Measurements from ENCODE around the gene CLC.
"Not testable (repeated sequence)": the region's sequence is repeated elsewhere in the genome, so short reads cannot be mapped to it uniquely, and the experiment has no call there.

Gene CLC

DNA sequence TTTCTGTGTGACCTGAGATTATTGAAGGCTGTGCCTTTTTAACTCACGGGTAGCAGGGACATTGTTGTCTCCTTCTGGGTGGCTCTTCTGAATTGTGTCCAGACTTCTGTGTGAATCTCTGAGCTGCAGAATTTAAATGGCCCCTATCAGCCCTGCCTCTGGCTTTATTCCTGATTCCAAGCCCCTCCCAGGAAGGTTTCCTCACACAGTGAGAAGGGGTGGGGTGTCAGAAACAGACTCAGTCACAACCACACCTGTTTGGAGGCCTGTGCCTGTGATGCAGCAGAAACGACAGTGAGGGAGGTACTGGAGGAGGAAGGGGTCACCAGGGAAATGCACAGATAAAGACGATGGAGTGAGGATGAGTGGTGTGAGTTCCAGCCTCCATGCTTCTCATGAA lies at the start of gene CLC:
Gene CLC (minus strand): TSS at position 139 of the 400 bp plus-strand sequence. CDS start 77 bp downstream, at position 62.
- in situ Hi-C loops (cut with HindIII; ENCODE audit: low sequenced_read_pairs), result no loop called here
- no peak for DNase-seq (ENCODE audit: low read depth)
- TF ChIP-seq, protein P1, sequence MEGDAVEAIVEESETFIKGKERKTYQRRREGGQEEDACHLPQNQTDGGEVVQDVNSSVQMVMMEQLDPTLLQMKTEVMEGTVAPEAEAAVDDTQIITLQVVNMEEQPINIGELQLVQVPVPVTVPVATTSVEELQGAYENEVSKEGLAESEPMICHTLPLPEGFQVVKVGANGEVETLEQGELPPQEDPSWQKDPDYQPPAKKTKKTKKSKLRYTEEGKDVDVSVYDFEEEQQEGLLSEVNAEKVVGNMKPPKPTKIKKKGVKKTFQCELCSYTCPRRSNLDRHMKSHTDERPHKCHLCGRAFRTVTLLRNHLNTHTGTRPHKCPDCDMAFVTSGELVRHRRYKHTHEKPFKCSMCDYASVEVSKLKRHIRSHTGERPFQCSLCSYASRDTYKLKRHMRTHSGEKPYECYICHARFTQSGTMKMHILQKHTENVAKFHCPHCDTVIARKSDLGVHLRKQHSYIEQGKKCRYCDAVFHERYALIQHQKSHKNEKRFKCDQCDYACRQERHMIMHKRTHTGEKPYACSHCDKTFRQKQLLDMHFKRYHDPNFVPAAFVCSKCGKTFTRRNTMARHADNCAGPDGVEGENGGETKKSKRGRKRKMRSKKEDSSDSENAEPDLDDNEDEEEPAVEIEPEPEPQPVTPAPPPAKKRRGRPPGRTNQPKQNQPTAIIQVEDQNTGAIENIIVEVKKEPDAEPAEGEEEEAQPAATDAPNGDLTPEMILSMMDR (IDR thresholded peaks at IDR 0.05; ENCODE audit: low read depth, low read length, missing control alignments), result no peak
- H3K4me3 ChIP-seq (ENCODE audit: low read depth, low read length), result no peak within 1 kb of the TSS

DNA sequence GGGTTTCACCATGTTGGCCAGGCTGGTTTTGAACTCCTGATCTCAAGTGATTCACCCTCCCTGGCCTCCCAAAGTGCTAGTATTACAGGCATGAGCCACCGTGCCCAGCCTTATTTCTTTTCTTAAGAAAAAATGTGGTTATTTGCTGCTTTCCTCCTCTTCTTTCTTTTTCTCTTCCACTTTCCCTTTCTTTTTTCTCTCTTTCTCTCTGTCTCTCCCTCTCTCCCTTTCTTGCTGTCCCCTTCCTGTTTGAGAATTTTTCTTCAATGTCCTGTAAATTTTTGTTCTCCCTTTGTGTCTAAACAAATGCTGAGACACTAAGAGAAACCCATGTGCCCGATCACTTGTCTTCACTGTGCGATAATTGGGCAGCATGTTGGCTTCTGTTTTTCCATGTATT lies 43.1 kb upstream of the CLC start:
- H3K4me3 ChIP-seq (ENCODE audit: low read depth, low read length), result no peak overlapping the region
- in situ Hi-C loops (cut with HindIII; ENCODE audit: low sequenced_read_pairs), result loop anchor here (5.0 kb wide), 1 partner anchor 61 kb away; no protein-coding TSS in a partner anchor
- TF ChIP-seq, protein P1 (IDR thresholded peaks at IDR 0.05; ENCODE audit: low read depth, low read length, missing control alignments), result no peak
- no peak for DNase-seq (ENCODE audit: low read depth)

DNA sequence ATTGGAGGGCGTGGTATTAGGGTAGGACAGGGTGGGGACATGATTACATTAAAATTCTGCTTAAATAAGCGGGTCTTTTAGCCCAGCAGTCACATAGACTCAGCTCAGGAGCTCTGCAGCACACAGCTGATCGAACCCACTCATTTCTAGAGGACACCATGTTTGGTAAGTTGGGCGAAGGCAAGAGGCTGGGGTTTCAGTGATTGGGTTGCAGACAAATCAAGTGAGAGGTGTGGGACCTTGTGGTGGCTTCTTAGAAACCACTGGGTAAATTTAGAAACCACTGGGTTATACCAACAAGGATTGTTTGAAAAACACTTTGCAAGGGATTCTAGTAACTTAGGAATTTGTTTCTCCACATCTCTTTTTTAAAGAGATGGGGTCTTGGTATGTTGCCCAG lies 40.9 kb upstream of the CLC start, which contains the start of gene LEUTX:
Gene LEUTX (plus strand): TSS at position 92 of the 400 bp plus-strand sequence. CDS start 67 bp downstream, at position 159.
- TF ChIP-seq, protein P1 (IDR thresholded peaks at IDR 0.05; ENCODE audit: low read depth, low read length, missing control alignments), result no peak
- in situ Hi-C loops (cut with HindIII; ENCODE audit: low sequenced_read_pairs), result no loop called here
- no peak for DNase-seq (ENCODE audit: low read depth)
- H3K4me3 ChIP-seq (ENCODE audit: low read depth, low read length), result no peak within 1 kb of the TSS

DNA sequence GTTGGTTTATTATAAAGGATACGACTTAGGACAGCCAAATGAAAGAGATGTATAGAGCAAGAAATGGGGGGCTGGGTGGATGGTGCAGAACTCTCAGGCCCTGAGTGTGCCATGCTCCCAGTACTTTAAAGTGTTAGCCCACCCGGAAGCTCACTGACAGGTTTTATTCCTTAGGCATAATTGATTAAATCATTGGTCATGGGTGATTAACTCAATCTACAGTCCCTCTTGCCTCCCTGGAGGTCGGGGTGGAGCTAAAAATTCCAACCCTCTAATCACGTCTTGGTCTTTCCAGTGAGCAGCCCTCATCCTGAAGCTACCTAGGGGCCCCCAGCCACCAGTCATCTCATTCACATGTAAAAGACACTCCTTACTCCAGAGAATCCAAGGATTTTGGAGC lies 31.0 kb upstream of the CLC start:
- DNase-seq (ENCODE audit: low read depth), result no peak
- no peak overlapping the region for H3K4me3 ChIP-seq (ENCODE audit: low read depth, low read length)
- TF ChIP-seq, protein P1 (IDR thresholded peaks at IDR 0.05; ENCODE audit: low read depth, low read length, missing control alignments), result no peak
- in situ Hi-C loops (cut with HindIII; ENCODE audit: low sequenced_read_pairs), result no loop called here

DNA sequence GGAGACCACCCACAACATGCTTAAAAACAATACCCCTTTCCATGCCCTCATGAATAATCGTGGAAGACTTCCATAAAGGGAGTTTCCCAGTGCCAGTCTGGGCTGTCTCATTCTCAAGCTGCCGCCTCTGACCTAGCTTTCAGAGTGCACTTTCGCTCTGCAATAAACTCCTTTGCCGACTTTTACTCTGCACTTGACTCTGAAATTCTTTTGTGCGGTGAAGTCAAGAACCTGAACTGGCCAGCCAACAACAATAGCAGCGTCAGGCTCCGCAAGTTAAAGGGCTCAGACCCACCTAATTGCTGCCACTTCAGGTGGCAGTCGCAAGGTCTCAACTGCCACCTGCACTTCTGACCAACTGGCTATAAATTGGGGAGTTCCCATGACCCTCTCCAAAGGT lies 30.5 kb upstream of the CLC start:
- in situ Hi-C loops (cut with HindIII; ENCODE audit: low sequenced_read_pairs), result no loop called here
- H3K4me3 ChIP-seq (ENCODE audit: low read depth, low read length), result no peak overlapping the region
- DNase-seq (ENCODE audit: low read depth), result no peak
- TF ChIP-seq, protein P1 (IDR thresholded peaks at IDR 0.05; ENCODE audit: low read depth, low read length, missing control alignments), result no peak

DNA sequence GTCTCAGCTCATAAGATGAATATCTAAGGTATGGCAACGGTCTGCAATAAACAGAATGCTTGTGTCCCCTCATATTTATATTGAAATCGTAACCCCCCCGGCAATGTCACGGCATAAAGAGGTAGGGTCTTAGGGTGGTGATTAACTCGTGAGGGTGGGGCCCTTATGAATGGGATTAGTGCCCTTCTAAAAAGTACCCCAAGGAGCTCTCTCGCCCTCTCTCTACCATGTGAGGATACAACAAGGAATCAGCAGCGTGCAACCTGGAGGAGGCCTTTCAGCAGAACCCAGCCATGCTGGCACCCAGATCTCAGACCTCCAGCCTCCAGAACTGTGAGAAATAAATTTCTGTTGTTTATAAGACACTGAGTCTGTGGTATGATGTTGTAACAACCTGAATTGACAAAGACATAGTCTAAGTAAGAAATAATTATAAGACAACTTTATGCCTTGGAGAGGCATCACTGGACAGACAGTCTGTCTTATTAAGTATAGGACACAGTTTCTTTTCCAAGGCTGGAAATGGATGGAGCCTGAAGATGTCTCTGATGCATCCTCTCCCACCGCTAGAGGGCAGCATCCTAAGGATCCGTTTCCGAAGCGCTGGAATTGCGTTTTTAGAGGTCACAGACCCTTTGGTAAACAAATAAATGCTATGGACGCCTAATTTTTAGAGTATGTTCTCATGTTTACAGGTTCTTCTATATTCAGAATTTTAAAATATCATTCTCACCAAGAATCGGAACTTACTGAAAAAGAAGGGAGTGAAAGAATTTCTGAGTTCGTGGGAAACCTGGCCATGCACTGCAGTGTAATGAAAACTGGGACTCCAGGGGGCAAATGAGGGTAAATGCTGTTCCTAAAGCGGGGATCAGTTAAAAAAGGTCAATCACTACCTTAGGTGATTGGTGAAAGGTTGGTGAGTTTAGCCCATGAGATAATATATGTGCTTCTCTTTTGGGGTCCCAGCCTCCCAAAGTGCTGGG lies 27.6 kb upstream of the CLC start:
- in situ Hi-C loops (cut with HindIII; ENCODE audit: low sequenced_read_pairs), result no loop called here
- peak; percentile 11 for DNase-seq (ENCODE audit: low read depth)
- no peak overlapping the region for H3K4me3 ChIP-seq (ENCODE audit: low read depth, low read length)
- TF ChIP-seq, protein P1 (IDR thresholded peaks at IDR 0.05; ENCODE audit: low read depth, low read length, missing control alignments), result peak; percentile 85

DNA sequence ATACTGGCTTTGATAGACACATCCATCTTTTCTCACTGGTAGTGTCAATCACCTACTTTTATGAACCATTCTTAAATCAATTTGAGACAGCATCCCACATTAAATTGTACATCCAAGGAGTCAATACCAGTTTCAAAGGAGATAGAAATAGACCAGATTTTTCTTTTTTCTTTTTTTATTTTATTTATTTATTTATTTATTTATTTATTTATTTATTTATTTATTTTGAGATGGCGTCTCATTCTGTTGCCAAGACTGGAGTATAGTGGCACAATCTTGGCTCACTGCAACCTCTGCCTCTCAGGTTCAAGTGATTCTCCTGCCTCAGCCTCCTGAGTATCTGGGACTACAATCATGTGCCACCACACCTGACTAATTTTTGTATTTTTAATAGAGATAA lies 24.0 kb upstream of the CLC start:
- in situ Hi-C loops (cut with HindIII; ENCODE audit: low sequenced_read_pairs); H3K4me3 ChIP-seq (ENCODE audit: low read depth, low read length); DNase-seq (ENCODE audit: low read depth): not testable (repeated sequence)

All from astrocyte of the cerebellum (primary cell).